Medulla oblongata (tissue), 1 donor: ENCODE data around the gene MIGA1.
"Not testable (repeated sequence)": the region's sequence is repeated elsewhere in the genome, so short reads cannot be mapped to it uniquely, and the experiment has no call there.

Experiments used
- DNase-seq: peaks from one replicate; pipeline ENCODE4 v3.0.0-alpha.2; 2015; ENCODE audit errors: extremely low spot score

Gene MIGA1

DNA sequence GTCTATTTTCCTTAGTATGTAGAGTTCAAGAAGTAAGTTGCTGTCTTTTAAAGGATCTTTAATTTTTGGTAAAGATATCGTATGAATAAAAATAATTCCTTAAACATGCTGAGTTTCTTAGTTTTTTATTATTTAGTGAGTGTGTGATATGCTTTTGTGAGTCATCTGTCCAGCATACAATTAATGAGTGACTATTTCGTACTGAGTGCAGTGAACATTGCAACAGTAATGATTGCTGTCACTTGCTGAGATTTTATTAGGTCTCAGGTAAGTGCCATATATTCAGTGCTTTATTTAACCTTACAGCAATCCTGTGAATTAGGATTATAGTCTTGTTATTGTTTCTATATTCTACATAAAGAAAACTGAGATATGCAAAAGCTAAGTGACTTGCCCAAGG is 22.6 kb downstream of the MIGA1 start:
- DNase-seq, result no peak

DNA sequence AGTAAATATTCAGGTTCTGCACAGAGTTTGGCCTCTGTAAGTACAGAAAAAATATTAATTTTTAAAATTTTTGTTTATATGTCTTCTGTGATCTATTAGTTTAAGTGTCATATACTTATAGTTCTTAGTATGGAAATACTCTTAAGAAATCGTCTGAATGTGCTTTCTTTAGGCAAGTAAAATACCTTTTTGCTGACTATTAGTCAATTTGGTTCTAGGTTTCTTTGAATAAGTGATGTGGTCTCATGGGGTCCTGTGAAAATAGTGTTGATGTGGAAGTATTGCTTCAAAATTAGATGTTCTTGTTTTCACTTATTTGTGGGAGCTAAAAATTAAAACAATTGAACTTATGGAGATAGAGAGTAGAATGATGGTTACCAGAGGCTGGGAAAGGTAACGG is 23.9 kb downstream of the MIGA1 start:
- DNase-seq, result no peak

DNA sequence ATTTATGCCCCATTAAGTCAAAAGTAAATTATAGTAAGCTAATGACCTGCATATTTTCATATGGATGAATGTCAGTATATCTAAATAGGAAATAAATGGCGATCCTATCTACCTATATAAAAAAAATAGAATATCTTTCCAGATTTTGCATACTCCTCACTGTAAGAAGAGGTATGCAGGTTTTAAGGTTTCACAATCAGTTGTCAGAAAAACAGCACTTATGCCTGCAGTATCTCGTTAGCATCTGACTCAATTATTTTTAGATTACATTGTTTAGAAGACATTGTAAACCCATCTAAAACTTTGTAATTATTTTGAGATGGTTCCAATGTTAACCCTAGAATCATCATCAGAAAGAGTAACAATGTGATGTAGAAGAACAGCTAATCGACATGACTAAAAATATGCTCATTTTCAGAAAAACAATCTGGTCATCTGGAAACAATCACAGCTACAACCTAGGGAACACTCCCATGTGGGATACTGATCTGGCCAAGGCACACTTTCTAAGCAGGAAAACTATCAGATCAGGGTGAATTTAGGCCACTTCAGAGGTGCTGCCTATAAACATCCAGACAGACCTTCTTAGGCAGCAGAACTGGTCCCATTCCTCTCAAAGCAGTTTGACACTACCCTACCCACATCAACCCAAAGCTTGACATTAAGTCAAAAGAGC is 30.5 kb downstream of the MIGA1 start:
- not testable (repeated sequence) for DNase-seq

DNA sequence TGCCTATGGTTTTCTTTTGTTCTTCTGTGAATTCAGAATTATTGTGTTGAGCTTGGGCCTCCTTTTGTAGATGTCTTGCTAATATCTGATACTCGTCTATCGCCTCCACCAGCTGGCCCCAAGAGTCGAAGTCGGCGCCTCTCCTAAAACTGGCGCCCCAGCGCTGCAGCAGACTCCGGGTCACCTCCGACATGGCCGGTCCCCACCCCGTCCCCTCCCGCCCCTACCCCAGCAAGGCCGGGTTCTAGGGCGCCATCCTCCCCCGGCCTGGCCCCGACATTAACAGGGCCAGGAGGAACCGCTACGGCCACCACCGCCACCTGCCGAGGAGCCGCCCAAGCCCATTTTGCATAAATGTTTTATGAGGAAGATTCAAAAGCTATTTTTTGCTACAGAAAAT is 32.1 kb downstream of the MIGA1 start:
- not testable (repeated sequence) for DNase-seq

DNA sequence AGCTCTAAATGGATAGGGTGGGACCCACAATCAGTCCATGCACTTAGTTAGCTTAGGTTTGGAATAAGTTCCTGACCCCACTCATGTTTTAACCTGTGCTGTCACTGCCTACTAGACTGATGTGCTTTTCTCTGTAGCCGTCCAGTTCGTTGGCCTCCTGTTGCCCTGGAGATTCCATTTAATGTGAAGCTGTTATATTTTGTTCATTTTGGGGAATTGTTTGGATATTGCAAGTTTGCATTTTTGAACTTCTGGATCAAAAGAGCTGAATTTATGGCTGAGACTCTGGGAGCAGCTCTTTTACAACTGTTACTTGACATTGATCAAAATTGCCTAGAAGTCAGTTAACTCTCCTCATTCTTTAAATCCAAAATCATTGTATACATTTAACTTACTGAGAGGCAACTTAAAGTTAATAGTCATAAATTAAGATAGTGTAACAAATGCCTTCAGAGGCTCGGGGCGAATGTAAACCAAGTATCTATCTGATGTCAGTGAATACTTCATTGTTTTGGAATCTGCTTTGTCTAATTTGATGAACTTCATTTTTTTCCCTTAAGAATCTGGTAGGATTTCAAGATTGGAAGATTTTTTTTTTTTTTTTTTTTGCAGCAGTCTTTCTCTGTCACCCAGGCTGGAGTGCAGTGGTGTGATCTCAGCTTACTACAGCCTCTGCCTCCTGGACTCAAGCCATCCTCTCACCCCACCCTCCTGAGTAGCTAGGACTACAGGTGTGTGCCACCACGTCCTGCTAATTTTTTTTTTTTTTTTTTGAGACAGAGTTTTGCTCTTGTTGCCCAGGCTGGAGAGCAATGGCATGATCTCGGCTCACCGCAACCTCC is 38.1 kb downstream of the MIGA1 start:
- no peak for DNase-seq

DNA sequence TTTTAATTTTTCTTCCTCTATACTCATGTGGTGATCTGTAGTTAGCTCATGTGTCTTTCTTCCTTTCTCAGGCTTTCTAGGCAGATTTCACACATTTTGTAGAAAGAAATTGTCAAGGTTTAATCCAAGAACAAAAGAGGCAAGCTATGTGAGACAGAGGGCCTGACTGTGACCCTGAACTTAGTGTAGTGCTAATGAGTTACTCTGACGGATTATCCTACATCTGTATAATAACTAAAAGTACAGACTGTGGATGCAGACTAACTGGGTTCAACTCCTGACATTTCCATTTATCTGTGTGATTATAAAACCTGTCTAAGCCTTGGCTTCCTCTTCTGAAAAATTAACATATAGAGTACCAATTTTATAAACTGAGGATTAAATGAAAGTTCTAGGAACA is 40.7 kb downstream of the MIGA1 start:
- DNase-seq, result no peak

DNA sequence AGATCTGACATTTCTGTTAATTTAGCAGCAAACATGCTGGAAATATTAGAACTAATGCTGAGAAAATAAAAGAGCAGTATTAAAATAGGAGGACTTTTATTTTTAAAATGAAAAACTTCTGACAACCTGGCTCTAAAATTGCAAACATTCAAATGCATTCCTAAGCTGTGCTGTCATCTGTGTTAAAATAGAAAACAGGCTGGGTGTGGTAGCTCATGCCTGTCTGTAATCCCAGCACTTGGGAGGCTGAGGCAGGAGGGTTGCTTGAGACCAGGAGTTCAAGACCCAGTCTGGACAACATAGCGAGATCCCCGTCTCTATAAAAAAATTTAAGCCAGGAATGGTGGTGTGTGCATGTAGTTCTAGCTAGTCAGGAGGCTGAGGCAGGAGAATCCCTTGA is 44.6 kb downstream of the MIGA1 start:
- DNase-seq, result no peak

DNA sequence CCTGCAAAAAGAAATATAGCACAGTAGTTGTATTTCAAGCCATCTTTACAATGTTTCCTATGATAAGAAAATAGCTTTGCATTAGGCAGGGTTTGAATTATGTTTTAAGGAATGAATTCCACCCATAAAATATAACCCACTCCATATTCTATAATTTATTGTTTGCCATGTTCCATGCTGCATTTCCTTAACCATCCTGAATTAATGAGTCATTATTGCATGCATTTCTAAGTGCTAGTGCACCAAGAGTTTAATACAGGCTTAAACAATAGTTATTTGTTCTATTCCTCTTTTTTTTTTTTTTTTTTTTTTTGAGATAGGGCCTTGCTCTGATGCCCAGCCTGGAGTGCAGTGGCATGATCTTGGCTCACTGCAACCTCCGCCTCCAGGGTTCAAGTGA is 45.2 kb downstream of the MIGA1 start:
- no peak for DNase-seq

DNA sequence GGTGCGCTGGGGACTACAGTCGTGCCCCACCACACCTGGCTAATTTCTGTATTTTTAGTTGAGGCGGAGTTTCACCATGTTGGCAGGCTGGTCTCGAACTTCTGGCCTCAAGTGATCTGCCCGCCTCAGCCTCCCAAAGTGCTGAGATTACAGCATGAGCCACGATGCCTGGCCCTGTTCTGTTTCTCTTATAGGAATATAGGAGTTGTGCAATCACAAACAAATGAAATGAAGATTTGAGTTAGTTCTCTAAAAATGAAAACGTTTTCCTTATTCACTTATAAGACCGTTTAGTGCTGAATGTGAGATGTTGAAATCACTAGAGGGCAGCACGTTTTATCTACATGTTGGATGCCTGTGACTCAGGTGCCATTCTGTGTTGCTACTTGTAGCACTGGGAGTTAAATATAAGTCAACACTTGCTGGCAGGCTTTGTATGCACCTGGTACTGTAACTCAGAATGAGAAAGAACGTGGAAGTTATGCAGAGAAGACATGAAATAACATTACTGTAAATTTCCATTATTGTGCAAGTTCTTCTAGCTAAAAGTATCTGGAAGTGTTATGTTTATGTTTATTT is 45.8 kb downstream of the MIGA1 start:
- DNase-seq, result peak; percentile 24

DNA sequence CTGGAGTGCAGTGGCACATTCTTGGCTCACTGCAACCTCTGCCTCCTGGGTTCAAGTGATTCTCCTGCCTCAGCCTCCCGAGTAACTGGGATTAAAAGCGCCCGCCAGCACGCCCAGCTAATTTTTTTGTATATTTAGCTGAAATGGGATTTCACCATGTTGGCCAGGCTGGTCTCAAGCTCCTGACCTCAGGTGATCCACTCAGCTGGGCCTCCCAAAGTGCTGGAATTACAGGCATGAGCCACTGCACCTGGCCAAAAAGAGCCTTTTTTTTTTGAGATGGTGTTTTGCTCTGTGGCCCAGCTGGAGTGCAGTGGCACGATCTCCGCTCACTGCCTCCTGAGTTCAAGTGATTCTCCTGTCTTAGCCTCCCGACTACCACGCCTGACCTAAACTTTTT is 47.4 kb downstream of the MIGA1 start:
- DNase-seq, result not testable (repeated sequence)

DNA sequence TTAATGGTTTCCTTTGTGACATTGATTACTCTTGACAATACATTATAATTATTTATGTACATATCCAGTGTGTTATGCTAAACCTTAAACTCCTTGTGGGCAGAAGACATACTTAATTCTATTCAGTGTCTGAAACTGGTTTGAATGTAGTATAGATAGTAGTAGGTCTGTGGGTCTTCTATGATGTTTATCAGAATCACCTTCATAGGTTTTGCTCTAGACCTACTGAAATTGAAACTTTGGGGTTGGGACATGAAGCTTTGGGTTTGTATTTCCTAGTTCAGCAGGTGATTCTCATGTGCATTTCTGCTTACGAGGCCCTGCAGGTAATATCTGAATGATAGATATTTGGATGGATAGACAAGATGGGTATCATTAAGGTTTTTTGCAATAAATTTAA is 48.6 kb downstream of the MIGA1 start:
- DNase-seq, result no peak

DNA sequence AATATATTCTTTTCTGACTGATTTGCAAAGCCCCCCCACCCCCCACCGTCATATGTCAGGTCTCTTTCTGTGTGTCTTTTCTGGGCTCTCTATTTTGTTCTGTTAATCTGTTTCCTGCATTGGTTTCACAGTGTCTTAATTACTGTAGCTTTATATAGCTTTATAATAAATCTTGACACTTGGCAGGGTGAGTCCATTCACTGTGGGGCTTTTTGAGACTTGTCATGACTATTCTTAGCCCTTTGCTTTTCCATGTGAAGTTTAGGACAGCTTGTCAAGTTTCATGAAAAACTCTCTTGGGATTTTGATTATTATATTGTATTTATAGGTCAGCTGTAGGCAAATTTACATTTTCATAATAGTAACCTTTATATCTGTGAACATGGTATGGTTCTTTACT is 50.4 kb downstream of the MIGA1 start:
- no peak for DNase-seq

DNA sequence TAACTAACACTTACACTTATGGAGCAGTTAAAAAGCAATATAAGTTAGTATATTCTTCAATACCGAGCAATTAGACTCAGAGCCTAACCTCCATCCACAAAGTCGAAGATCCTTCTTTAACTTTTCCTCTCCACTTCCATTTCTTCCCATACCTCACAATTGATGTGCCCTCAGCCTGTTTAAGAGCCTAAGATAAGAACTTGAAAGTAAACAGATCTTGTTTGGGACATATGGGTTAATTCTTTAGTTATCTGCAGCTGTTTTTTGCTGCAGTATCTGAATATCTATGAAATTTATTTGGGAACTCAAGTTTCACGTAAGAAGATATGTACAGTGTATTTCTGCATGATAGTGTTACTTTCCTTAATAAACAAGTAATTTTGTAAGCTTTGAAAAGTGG is 51.5 kb downstream of the MIGA1 start:
- DNase-seq, result no peak

DNA sequence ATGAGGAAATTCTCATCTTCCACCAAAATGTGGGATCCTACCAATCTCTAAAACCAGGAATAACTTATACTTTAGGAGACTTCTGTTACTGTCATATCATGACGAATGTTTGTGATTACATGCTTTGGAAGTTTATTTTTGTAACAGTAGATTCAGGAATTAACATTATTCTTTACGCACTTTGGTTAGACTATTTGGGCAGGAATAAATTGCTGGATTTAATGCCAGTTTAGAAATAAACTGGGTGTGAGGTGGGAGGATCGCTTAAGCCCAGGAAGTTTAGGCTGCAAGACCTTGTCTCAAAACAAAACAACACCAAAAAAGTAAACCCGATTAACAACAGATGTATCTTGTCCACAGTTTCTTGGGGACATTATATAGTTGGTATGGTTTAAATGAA is 52.1 kb downstream of the MIGA1 start:
- DNase-seq, result no peak

DNA sequence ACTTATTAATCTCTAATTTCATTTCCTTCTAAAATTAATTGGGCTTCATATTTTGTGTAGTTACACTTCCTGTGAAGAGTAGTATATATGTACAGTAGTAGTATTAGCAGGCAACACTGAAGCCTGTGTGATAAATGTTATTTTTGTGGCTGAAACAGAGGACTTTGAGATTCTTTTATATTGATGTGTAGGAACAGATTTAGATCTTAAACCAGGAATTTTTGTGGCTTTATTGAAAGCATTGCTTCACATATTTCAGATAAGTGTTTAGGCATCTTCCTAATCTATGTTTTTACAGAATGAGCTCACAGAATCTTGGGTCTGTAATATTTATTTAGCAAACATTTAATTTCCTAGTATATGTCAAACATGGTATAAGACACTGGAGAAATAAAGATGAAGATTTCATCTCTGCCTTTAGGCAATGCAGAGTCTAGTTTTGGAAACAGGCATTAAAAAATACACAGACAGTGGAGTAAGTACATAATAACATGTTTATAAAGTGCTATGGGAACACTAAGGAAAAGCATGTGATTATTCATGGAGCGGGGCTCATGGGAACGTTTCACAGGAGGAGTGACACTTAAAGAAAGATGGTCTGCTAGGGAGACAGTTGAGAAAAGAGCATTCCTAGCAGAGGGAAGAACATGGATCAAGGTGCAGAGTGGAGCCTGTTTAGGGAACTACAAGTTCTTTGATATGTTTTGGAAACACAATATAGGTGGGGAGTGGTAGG is 52.7 kb downstream of the MIGA1 start:
- DNase-seq, result no peak

DNA sequence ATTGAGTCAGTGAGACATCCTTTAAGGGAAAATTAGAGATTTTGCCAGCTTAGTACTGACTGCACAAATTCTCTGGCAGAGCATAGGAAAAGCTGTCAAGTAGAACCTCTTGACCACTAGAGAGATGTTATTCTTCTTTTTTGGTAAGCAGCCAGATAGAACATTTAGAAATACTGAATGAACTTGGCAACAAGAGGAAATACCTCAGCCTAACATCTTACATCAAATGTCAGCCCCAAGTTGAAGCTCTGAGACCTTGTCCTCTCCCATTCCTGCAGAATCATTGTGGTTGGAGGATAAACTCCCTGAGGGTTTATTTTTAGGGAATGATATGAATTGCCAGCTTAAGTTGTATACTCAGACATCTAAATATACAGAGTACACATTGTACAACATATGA is 53.5 kb downstream of the MIGA1 start:
- peak; percentile 52 for DNase-seq

DNA sequence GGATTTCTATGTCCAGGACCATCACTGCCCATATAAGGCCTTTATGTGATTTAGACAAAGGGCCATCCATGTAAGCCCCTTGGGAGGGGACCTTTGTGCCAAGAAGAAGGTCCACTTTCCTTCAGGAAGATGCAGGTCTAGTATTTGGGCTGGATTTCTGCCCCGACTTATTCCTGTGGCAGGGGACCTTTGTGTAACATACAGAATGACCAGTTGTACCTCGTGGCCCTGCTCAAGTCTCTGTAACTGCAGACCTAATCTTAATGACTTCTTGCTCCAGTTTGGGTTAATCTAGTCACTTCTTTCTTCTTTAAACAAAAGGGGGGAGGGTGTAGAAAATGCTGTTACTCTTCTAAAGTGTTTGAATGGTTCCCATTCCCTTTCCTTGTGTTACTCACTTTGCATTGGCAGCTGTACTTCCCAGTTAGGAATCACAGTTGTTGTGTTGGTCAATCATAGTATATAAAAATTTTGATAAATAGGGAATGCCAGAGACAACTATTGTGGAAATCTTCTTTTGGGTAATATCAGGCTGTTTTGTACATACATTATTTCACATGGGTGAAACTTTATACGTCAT is 54.2 kb downstream of the MIGA1 start:
- DNase-seq, result no peak

DNA sequence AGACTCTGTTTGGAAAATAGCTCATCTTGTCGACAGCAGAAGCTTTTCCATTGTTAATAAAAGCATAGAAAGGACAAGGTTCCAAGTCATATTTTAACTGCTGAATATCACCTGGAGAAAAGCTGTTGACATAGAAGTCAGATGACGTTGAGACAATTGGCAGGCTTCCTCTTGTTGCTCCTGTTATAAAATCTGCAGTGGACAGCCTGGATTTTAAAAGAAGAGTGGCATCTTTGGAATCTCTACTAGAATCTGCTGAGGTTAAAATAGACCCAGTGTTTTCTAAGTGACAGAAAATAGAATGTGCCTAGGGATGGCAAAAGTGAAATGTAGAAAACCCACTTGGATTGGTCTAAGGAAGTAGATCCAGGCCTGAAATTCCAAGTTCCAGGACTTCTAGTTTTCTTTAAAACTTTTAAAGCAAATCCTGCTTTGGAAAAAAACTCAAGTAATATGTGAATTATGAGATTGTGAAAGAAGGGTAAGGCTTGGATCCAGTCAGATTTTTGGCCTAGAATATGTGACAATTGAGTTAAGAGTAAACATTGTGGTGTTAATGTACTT is 55.4 kb downstream of the MIGA1 start:
- peak; percentile 45 for DNase-seq

DNA sequence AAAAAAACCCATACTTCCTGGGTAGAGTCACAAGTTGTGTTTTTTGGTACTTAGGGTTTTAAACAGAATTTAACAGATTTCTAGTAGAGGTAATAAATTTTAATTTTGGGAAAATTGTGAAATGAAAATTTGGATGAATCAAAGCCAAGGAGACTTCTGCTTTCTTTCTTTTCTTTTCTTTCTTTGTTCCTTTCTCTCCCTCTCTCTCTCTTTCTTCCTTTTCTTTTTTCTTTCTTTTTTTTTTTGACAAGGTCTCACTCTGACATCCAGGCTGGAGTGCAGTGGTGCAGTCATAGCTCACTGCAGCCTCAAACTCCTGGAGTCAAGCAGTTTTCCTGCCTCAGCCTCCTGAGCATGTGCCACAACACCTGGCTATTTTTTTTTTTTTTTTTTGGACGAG is 62.1 kb downstream of the MIGA1 start:
- no peak for DNase-seq

DNA sequence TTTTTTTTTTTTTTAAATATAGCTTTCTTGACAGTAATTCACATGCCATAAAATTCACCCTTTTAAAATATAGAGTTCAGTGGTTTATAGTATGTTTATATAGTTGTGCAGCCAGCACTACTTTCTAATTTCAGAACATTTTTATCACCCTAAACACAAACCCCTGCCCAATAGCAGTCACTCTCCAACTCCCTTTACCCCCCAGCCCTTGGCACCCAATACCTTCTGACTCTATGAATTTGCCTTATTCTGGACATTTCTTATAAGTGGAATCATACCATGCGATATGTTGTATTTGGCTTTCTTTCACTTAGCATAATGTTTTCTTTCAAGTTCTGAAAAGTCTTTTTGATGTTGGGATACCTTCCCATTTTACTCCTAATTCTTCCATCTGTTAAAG is 66.5 kb downstream of the MIGA1 start:
- no peak for DNase-seq

DNA sequence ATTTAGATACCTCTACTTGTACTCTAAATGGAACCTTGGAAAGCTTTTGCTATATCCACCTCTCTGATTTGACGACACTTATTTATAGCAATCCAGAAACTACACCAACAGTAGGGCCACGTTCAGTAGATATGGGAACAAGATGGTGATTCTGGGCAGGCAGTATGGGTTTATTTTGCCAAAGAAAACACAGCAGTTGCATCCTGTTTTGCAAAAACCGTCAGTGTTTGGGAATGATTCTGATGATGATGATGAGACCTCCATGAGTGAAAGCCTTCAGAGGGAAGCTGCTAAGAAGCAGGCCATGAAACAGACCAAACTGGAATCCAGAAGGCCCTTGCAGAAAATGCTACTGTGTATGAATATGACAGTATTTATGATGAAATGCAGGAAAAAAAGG is 67.5 kb downstream of the MIGA1 start:
- DNase-seq, result no peak

DNA sequence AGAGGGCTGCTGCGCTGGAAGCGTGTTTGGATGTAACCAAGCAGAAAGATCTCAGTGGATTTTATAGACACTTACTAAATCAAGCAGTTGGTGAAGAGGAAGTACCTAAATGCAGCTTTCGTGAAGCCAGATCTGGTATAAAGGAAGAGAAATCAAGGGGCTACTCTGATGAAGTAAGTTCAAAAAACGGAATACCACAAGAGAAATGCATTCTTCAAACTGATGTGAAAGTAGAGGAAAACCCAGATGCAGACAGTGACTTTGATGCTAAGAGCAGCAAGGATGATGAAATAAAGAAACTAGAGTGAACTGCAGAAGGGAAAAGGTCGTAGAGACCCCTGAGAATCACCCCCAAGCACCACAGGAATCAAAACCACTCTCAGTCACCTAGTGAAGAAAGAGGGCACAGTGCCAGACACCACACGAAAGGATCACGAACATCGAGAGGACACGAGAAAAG is 68.2 kb downstream of the MIGA1 start:
- DNase-seq, result no peak
